Panc1 (cell line): ENCODE results near the gene CST9L. TPM values are rescaled to one million over a fixed set of nuclear protein-coding genes. Genes with fewer than 3 reads are reported as not detected.

ENCODE experiments used
- ATAC-seq: fragments of 200-7000 bp; cut with Tn5 transposase; 2 replicates; pipeline ENCODE4 v1.9.1; 2020; ENCODE audit warnings: mild to moderate bottlenecking, moderate library complexity
- BruUV-seq: library from RNA; stranded (reverse); fragments of 400-500 nt; replicated peaks from 2 replicates; lab custom pipeline; 2021; lab: Mats Ljungman, UMichigan
- CTCF ChIA-PET: fragments of 300-600 bp; sonication (Branson Sonifier 250); formaldehyde crosslinking; loops from one replicate; lab custom pipeline; 2022; ENCODE audit warnings: antibody characterized with exemption; lab: Charles Lee
- POLR2A ChIA-PET: fragments of 300-600 bp; sonication (Branson Sonifier 250); formaldehyde crosslinking; loops from one replicate; lab custom pipeline; 2022; ENCODE audit warnings: antibody characterized with exemption; lab: Charles Lee
- DNase-seq: peaks from one replicate; pipeline ENCODE4 v3.0.0-alpha.2; 2010; ENCODE audit warnings: low read depth, low spot score
- H3K27ac ChIP-seq: 2 replicates; pipeline ENCODE4 v1.5.1; 2011; ENCODE audit warnings: mild to moderate bottlenecking, low read length, inconsistent platforms
- H3K27me3 ChIP-seq: fragments of 200-500 bp; sonication (Bioruptor generic); 2 replicates; pipeline ENCODE4 v1.6.0; 2014; ENCODE audit warnings: low read length, inconsistent platforms; ENCODE audit not compliant: control insufficient read depth, insufficient read depth
- H3K36me3 ChIP-seq: fragments of 200-500 bp; sonication (Bioruptor generic); 2 replicates; pipeline ENCODE4 v1.5.1; 2014; ENCODE audit warnings: inconsistent platforms, mild to moderate bottlenecking, low read length, moderate library complexity; ENCODE audit not compliant: control insufficient read depth, insufficient read depth
- H3K4me1 ChIP-seq: 2 replicates; pipeline ENCODE4 v1.5.1; 2011; ENCODE audit warnings: inconsistent platforms, mild to moderate bottlenecking, low read length, moderate library complexity; ENCODE audit not compliant: control insufficient read depth, insufficient read depth
- H3K4me3 ChIP-seq, 2 experiments: 2 replicates each; pipeline ENCODE4 v1.5.1; 2011 to 2012; ENCODE audit warnings: low read depth in 2 of 2, low read length in 2 of 2, mild to moderate bottlenecking in 2 of 2, inconsistent platforms in 1 of 2, moderate library complexity in 1 of 2
- H3K9me3 ChIP-seq: fragments of 200-500 bp; sonication (Bioruptor generic); 2 replicates; pipeline ENCODE4 v1.5.1; 2014; ENCODE audit warnings: low read depth, mild to moderate bottlenecking, inconsistent platforms, low read length, moderate library complexity; ENCODE audit not compliant: control insufficient read depth, insufficient read depth
- POLR2AphosphoS5 ChIP-seq: IDR thresholded peaks from 2 replicates; pipeline ENCODE4 v1.6.1; 2012; ENCODE audit warnings: mild to moderate bottlenecking, low read depth, low read length, moderate library complexity
- SIN3A ChIP-seq: IDR thresholded peaks from 2 replicates; pipeline ENCODE4 v1.6.1; 2012; ENCODE audit warnings: low read depth, mild to moderate bottlenecking, low read length, moderate library complexity, borderline replicate concordance; ENCODE audit not compliant: insufficient read depth
- TCF7L2 ChIP-seq: IDR thresholded peaks from 2 replicates; pipeline ENCODE4 v1.6.1; 2011; ENCODE audit warnings: mild to moderate bottlenecking, low read depth, low read length, inconsistent platforms
- in situ Hi-C: cut with HindIII; loops from 2 replicates; pipeline ENCODE4 v1.10.0; 2016; ENCODE audit warnings: low sequenced_read_pairs, low pct_unique_long_range_greater_than_20kb
- intact Hi-C: fragments of 100-400 bp; cut with micrococcal nuclease; formaldehyde crosslinking; loops from one replicate; pipeline ENCODE4 v1.10.0; 2022; ENCODE audit not compliant: unreplicated experiment
- total RNA-seq: library from RNA; stranded (reverse); gene quantifications from one replicate; pipeline ENCODE4 v1.2.1, GENCODE V29; 2021; ENCODE audit not compliant: unreplicated experiment
- TF ChIP-seq, protein P1 (sequence below), 2 experiments: IDR thresholded peaks; 2 replicates each; pipeline ENCODE4 v1.6.1; 2011 to 2012; ENCODE audit warnings: low read depth in 2 of 2, control low read depth in 1 of 2, low read length in 1 of 2, mild to moderate bottlenecking in 1 of 2, moderate library complexity in 1 of 2; ENCODE audit not compliant: insufficient read depth in 1 of 2
- TF ChIP-seq, protein P2 (sequence below): fragments of 450-650 bp; IDR thresholded peaks from 2 replicates; pipeline ENCODE4 v1.5.1; 2017; ENCODE audit warnings: mild to moderate bottlenecking

The CST9L gene
- total RNA-seq, 1 experiment from 2014 or later: not detected

DNA sequence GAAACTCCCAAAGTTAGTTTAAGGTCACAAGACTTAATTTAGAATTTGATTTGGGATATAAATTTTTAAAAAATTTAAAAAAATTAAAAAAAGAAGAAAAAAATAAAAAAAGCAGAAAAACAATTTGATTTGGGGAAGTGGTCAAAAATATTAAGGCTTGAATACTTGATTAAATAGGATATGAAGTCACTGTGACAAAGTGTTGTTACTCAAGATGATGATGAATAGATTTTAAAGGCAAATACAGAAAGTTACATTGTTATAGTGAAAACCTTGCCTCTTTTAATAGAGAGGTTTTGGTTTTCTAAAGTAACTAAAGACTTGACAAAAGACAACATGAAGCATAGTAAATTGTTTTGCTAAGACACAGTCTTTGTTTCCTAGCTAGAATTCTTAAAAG lies 30.2 kb upstream of the CST9L start:
- Histone ChIP-seq H3K27me3 (peaks cover 2% of the 10 kb centered on the region; the same call in 1 of the 2 replicates), H3K4me3 (no peak overlapping the region), H3K27ac (no peak overlapping the region), H3K9me3 (no peaks in the 10 kb centered on the region), H3K4me1 (no peaks in the 10 kb centered on the region), H3K36me3 (no peaks in the 10 kb centered on the region)
- ChIA-PET POLR2A (no interaction called here), CTCF (no interaction called here)
- in situ Hi-C loops: no loop called here
- TF ChIP-seq TCF7L2: no peak
- TF ChIP-seq, protein P1, sequence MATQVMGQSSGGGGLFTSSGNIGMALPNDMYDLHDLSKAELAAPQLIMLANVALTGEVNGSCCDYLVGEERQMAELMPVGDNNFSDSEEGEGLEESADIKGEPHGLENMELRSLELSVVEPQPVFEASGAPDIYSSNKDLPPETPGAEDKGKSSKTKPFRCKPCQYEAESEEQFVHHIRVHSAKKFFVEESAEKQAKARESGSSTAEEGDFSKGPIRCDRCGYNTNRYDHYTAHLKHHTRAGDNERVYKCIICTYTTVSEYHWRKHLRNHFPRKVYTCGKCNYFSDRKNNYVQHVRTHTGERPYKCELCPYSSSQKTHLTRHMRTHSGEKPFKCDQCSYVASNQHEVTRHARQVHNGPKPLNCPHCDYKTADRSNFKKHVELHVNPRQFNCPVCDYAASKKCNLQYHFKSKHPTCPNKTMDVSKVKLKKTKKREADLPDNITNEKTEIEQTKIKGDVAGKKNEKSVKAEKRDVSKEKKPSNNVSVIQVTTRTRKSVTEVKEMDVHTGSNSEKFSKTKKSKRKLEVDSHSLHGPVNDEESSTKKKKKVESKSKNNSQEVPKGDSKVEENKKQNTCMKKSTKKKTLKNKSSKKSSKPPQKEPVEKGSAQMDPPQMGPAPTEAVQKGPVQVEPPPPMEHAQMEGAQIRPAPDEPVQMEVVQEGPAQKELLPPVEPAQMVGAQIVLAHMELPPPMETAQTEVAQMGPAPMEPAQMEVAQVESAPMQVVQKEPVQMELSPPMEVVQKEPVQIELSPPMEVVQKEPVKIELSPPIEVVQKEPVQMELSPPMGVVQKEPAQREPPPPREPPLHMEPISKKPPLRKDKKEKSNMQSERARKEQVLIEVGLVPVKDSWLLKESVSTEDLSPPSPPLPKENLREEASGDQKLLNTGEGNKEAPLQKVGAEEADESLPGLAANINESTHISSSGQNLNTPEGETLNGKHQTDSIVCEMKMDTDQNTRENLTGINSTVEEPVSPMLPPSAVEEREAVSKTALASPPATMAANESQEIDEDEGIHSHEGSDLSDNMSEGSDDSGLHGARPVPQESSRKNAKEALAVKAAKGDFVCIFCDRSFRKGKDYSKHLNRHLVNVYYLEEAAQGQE (IDR thresholded peaks at IDR 0.05; ENCODE audit: insufficient read depth in 1 of 2, low read depth in 2 of 2, low read length in 1 of 2): no peak
- no peak for TF ChIP-seq POLR2AphosphoS5
- TF ChIP-seq, protein P2, sequence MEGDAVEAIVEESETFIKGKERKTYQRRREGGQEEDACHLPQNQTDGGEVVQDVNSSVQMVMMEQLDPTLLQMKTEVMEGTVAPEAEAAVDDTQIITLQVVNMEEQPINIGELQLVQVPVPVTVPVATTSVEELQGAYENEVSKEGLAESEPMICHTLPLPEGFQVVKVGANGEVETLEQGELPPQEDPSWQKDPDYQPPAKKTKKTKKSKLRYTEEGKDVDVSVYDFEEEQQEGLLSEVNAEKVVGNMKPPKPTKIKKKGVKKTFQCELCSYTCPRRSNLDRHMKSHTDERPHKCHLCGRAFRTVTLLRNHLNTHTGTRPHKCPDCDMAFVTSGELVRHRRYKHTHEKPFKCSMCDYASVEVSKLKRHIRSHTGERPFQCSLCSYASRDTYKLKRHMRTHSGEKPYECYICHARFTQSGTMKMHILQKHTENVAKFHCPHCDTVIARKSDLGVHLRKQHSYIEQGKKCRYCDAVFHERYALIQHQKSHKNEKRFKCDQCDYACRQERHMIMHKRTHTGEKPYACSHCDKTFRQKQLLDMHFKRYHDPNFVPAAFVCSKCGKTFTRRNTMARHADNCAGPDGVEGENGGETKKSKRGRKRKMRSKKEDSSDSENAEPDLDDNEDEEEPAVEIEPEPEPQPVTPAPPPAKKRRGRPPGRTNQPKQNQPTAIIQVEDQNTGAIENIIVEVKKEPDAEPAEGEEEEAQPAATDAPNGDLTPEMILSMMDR: no peak
- TF ChIP-seq SIN3A: no peak
- BruUV-seq: no TSS peak
- intact Hi-C loops: no loop called here
- ATAC-seq (no peak), DNase-seq (no peak)

DNA sequence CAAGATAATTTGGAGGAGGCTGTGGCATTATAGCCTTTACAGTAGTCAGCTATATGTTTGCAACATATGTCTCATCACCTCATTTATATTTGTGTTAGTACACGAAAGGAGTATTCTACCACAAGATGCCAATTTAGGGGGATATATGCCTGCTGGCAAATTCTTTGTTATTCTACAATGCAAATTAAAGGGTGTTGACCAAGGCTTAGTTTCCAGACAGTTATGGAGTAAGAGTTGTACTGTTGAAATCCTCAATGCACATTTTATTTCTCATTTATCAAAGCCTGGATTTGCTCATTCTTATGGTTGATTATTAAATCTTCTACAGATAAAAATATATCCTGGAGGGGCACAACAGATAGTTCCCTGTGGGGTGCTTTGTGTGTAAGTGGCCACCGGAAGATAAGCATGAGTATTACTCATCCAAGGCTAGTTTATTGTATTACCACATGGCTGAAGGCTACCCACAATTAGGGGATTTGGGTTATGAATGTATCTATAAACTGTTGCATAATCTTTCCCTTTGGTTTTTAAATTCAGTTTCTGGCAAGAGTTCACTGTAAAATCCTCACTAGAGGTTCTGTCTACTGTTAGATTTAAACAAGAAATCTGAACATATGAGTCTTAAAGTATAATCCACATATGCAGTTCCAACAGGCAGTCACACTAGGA lies 28.4 kb upstream of the CST9L start:
- H3K9me3 ChIP-seq: no peaks in the 10 kb centered on the region
- ATAC-seq: no peak
- DNase-seq: no peak
- ChIA-PET POLR2A (no interaction called here), CTCF (no interaction called here)
- TF ChIP-seq TCF7L2: no peak
- TF ChIP-seq, protein P2: no peak
- no peak for TF ChIP-seq POLR2AphosphoS5
- no peak for TF ChIP-seq SIN3A
- TF ChIP-seq, protein P1 (IDR thresholded peaks at IDR 0.05; ENCODE audit: insufficient read depth in 1 of 2, low read depth in 2 of 2, low read length in 1 of 2): no peak
- H3K36me3 ChIP-seq: no peaks in the 10 kb centered on the region
- H3K27ac ChIP-seq: no peak overlapping the region
- H3K4me3 ChIP-seq: no peak overlapping the region
- intact Hi-C loops (no loop called here), in situ Hi-C loops (no loop called here)
- BruUV-seq: no TSS peak
- peaks cover 2% of the 10 kb centered on the region; the same call in 1 of the 2 replicates for H3K27me3 ChIP-seq
- no peaks in the 10 kb centered on the region for H3K4me1 ChIP-seq
